Erythroblast (primary cell): ENCODE data around the gene OPCML.

ENCODE experiments used
- GATA1 ChIP-seq: IDR thresholded peaks from 2 replicates; pipeline ENCODE4 v1.6.1; 2011; ENCODE audit warnings: low read depth, mild to moderate bottlenecking, control low read depth, low read length, moderate library complexity
- POLR2A ChIP-seq: IDR thresholded peaks from 2 replicates; pipeline ENCODE4 v1.6.1; 2011; ENCODE audit warnings: mild to moderate bottlenecking, low read length

DNA sequence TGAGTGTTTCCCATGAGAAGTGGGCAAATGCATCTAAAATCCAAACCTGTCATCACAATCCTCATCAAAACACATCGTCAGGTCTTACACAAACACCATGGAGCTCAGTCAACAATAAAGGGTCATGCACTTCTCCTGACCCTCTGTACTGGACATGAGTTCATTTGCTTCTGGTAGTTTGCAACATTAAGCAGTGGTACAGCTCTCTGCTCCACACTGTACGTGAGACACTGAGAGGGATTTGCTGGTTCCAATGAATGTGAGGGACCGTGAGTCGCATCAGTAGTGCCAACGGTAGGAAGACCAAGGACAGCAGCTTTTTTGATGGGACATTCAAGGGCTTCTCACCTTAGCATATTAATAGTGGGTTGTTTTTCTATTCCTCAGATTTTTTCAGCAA, 752.3 kb downstream of the OPCML start:
- TF ChIP-seq POLR2A (no peak), GATA1 (no peak)
